HepG2 (cell line): ENCODE data around the gene UNC5C.

Source experiments
- CREM ChIP-seq, 2 experiments: sonication (generic) in 1 of 2; formaldehyde crosslinking in 1 of 2; IDR thresholded peaks; 2 replicates each; pipeline versions ENCODE4 v1.4.0 to v1.6.1; 2016 to 2020; ENCODE audit warnings: antibody characterized with exemption in 1 of 2, mild to moderate bottlenecking in 1 of 2, missing genetic modification reagents in 1 of 2
- RFX5 ChIP-seq: IDR thresholded peaks from 2 replicates; pipeline ENCODE4 v1.6.1; 2011; ENCODE audit warnings: low read depth, low read length, improper control_type of control experiment
- ZNF260 ChIP-seq: sonication (generic); formaldehyde crosslinking; IDR thresholded peaks from 2 replicates; pipeline ENCODE4 v1.4.0; 2020; ENCODE audit warnings: missing genetic modification reagents, low read depth, mild to moderate bottlenecking, borderline replicate concordance
- ZNF383 ChIP-seq: sonication (generic); formaldehyde crosslinking; IDR thresholded peaks from 2 replicates; pipeline ENCODE4 v1.4.0; 2020; ENCODE audit warnings: missing genetic modification reagents, mild to moderate bottlenecking, borderline replicate concordance
- ZNF616 ChIP-seq: sonication (generic); formaldehyde crosslinking; IDR thresholded peaks from 2 replicates; pipeline ENCODE4 v1.5.0; 2020; ENCODE audit warnings: low read depth, mild to moderate bottlenecking, missing genetic modification reagents
- ZNF703 ChIP-seq: sonication (generic); formaldehyde crosslinking; IDR thresholded peaks from 2 replicates; pipeline ENCODE4 v1.5.1; 2020; ENCODE audit warnings: missing genetic modification reagents, mild to moderate bottlenecking, moderate library complexity, borderline replicate concordance
- ZZZ3 ChIP-seq: sonication (generic); formaldehyde crosslinking; IDR thresholded peaks from 2 replicates; pipeline ENCODE4 v1.4.0; 2020; ENCODE audit warnings: missing genetic modification reagents, mild to moderate bottlenecking, borderline replicate concordance
- TF ChIP-seq, protein P1 (sequence below): sonication (generic); formaldehyde crosslinking; IDR thresholded peaks from 2 replicates; pipeline ENCODE4 v1.4.0; 2020; ENCODE audit warnings: missing genetic modification reagents, borderline replicate concordance
- TF ChIP-seq, protein P2 (sequence below): IDR thresholded peaks from 2 replicates; pipeline ENCODE4 v1.6.1; 2012; ENCODE audit warnings: inconsistent platforms

DNA sequence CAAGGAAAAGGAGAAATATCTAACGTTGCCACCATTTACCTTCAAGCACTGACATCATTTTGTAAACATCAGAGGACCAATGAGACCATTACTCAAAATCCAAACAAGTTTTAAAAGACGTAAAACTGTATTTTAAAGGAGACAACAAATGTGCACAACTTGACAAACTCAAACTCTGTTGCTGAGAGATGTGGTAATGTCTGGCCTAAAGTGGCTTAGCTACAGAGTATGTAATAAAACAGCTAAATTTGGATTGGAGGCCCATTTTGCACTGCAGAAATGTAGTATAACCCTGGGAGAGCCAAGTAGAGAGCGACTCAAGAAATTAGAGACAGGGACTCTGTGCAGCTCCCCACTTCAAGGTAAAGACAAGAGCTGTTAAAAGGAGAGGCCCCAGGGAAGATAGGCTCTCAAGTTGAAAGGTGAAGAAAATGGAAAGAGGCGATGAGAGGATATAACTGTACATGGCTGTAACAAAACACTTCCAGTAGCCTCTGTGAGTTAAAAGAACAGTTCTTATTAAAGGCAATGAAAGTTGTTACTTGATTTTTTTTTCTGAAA, 20.3 kb downstream of the UNC5C start:
- TF ChIP-seq ZNF616 (CRISPR knock-in tag) (no peak), ZNF703 (CRISPR knock-in tag) (no peak), ZNF383 (CRISPR knock-in tag) (no peak), CREM (IDR thresholded peaks at IDR 0.05) (no peak), CREM (CRISPR knock-in tag; IDR thresholded peaks at IDR 0.05) (no peak), ZZZ3 (CRISPR knock-in tag) (no peak), ZNF260 (CRISPR knock-in tag) (no peak), RFX5 (no peak)
- TF ChIP-seq, protein P1, sequence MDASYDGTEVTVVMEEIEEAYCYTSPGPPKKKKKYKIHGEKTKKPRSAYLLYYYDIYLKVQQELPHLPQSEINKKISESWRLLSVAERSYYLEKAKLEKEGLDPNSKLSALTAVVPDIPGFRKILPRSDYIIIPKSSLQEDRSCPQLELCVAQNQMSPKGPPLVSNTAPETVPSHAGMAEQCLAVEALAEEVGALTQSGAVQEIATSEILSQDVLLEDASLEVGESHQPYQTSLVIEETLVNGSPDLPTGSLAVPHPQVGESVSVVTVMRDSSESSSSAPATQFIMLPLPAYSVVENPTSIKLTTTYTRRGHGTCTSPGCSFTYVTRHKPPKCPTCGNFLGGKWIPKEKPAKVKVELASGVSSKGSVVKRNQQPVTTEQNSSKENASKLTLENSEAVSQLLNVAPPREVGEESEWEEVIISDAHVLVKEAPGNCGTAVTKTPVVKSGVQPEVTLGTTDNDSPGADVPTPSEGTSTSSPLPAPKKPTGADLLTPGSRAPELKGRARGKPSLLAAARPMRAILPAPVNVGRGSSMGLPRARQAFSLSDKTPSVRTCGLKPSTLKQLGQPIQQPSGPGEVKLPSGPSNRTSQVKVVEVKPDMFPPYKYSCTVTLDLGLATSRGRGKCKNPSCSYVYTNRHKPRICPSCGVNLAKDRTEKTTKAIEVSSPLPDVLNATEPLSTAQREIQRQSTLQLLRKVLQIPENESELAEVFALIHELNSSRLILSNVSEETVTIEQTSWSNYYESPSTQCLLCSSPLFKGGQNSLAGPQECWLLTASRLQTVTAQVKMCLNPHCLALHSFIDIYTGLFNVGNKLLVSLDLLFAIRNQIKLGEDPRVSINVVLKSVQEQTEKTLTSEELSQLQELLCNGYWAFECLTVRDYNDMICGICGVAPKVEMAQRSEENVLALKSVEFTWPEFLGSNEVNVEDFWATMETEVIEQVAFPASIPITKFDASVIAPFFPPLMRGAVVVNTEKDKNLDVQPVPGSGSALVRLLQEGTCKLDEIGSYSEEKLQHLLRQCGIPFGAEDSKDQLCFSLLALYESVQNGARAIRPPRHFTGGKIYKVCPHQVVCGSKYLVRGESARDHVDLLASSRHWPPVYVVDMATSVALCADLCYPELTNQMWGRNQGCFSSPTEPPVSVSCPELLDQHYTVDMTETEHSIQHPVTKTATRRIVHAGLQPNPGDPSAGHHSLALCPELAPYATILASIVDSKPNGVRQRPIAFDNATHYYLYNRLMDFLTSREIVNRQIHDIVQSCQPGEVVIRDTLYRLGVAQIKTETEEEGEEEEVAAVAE = no peak
- TF ChIP-seq, protein P2, sequence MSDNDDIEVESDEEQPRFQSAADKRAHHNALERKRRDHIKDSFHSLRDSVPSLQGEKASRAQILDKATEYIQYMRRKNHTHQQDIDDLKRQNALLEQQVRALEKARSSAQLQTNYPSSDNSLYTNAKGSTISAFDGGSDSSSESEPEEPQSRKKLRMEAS = no peak
